HS-27A (cell line): ENCODE results near the gene EIPR1.
"Not testable (repeated sequence)": the region's sequence is repeated elsewhere in the genome, so short reads cannot be mapped to it uniquely, and the experiment has no call there.

ENCODE experiments used
- DNase-seq: peaks from one replicate; pipeline ENCODE4 v3.0.0-alpha.2; 2012; ENCODE audit warnings: low read depth, missing footprints

EIPR1 gene

DNA sequence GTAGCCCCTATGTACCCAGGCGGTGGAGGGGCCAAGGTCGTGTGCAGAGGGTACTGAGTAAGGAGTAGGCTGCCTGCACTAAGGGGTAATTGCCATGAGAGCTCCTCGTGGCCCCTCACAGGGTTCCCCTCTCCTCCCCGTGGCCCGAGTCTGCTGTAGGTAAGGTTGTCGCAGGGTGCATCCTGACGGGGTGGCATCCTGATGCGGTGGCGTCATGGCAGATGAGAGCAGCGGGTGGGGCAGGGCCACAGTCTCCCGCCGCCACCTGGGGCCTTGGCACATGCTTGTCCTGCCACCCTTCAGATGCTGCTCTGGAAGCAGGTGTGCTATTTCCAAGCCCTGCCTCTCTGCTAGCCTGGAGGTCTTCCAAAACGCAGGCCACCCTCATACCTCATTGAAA, 89.7 kb downstream of the EIPR1 start:
- DNase-seq: no peak

DNA sequence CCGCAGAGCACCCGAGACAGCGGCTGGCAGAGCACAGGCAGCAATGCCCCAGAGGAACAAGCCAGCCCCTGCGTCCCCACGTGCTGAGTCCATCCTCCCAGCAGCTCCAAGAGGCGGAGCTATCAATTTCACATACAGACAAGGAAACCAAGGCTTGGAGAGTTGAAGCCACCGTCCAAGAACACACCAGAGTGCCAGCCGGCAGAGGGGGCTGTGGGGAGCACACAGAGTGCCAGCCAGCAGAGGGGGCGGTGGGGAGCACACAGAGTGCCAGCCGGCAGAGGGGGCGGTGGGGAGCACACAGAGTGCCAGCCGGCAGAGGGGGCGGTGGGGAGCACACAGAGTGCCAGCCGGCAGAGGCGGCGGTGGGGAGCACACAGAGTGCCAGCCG, 91.0 kb downstream of the EIPR1 start:
- not testable (repeated sequence) for DNase-seq

GRCh38 chr2:3285901-3286645, 91.5 kb downstream of the EIPR1 start:
- DNase-seq: no peak

- no peak for DNase-seq
Measured at GRCh38 chr2:3284657-3285630, 92.7 kb downstream of the EIPR1 start.

GRCh38 chr2:3283876-3284656, 93.6 kb downstream of the EIPR1 start:
- not testable (repeated sequence) for DNase-seq

DNA sequence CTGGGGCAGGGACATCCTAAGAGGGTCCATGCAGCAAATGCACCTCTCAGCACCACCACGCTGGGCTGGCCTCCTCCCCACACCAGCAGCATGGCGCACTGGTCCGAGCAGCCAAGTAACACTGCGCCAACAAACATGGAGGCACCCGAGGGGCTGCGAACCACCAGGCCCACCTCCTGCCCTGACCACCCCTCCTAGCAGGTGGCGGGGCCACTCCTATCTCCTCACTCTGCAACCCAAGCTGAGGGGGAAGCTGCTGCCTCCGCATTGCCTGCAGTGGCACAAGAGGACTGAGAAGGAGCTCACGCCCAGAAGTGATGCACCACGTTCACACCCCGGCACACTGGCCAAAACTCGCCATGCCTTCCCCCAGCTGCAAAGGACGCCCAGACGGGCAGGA, 94.4 kb downstream of the EIPR1 start:
- no peak for DNase-seq

- no peak for DNase-seq
Measured at GRCh38 chr2:3282056-3282998, 95.3 kb downstream of the EIPR1 start.

- no peak for DNase-seq
Measured at GRCh38 chr2:3280683-3281520, 96.7 kb downstream of the EIPR1 start.

GRCh38 chr2:3280197-3280596, 97.4 kb downstream of the EIPR1 start:
- DNase-seq: no peak

GRCh38 chr2:3279236-3279960, 98.2 kb downstream of the EIPR1 start:
- DNase-seq: no peak

- DNase-seq: no peak
Measured at GRCh38 chr2:3278521-3279218, 98.9 kb downstream of the EIPR1 start.

- no peak for DNase-seq
Measured at GRCh38 chr2:3277748-3278520, 99.7 kb downstream of the EIPR1 start.

- DNase-seq: no peak
Measured at GRCh38 chr2:3277050-3277747, 100.4 kb downstream of the EIPR1 start.

- no peak for DNase-seq
Measured at GRCh38 chr2:3272761-3273160, 104.9 kb downstream of the EIPR1 start.

GRCh38 chr2:3270095-3270478, 107.5 kb downstream of the EIPR1 start:
- no peak for DNase-seq

GRCh38 chr2:3269425-3270094, 108.1 kb downstream of the EIPR1 start:
- no peak for DNase-seq

GRCh38 chr2:3268705-3269029, 109.0 kb downstream of the EIPR1 start:
- no peak for DNase-seq
